ENCODE results near the gene CUX1.

The CUX1 gene

GRCh38 chr7:101960985-101961708, 143.7 kb downstream of the CUX1 start:
- no peak for DNase-seq

- DNase-seq: no peak
Measured at GRCh38 chr7:101961811-101962210, 144.4 kb downstream of the CUX1 start.

GRCh38 chr7:101963693-101964092, 146.3 kb downstream of the CUX1 start:
- DNase-seq: no peak

GRCh38 chr7:101964680-101965452, 147.4 kb downstream of the CUX1 start:
- DNase-seq: no peak

GRCh38 chr7:101968720-101969466, 151.5 kb downstream of the CUX1 start:
- no peak for DNase-seq

GRCh38 chr7:101969997-101970585, 152.7 kb downstream of the CUX1 start:
- no peak for DNase-seq

GRCh38 chr7:101970801-101971200, 153.4 kb downstream of the CUX1 start:
- DNase-seq: no peak

- no peak for DNase-seq
Measured at GRCh38 chr7:101971457-101971856, 154.0 kb downstream of the CUX1 start.

GRCh38 chr7:101972627-101973026, 155.2 kb downstream of the CUX1 start:
- DNase-seq: no peak

- DNase-seq: no peak
Measured at GRCh38 chr7:101973130-101973529, 155.7 kb downstream of the CUX1 start.

- DNase-seq: no peak
Measured at GRCh38 chr7:101974393-101974792, 157.0 kb downstream of the CUX1 start.

- DNase-seq: no peak
Measured at GRCh38 chr7:101975046-101975445, 157.6 kb downstream of the CUX1 start.

- DNase-seq: no peak
Measured at GRCh38 chr7:101976411-101976810, 159.0 kb downstream of the CUX1 start.

- DNase-seq: no peak
Measured at GRCh38 chr7:101977249-101977648, 159.8 kb downstream of the CUX1 start.

GRCh38 chr7:101978683-101979082, 161.3 kb downstream of the CUX1 start:
- no peak for DNase-seq

GRCh38 chr7:101983147-101983811, 165.9 kb downstream of the CUX1 start:
- no peak for DNase-seq

- DNase-seq: no peak
Measured at GRCh38 chr7:101984133-101984879, 166.9 kb downstream of the CUX1 start.

GRCh38 chr7:101985057-101985902, 167.9 kb downstream of the CUX1 start:
- DNase-seq: no peak

GRCh38 chr7:101985903-101986734, 168.7 kb downstream of the CUX1 start:
- DNase-seq: no peak

GRCh38 chr7:101987494-101987893, 170.1 kb downstream of the CUX1 start:
- DNase-seq: no peak
